Measurements from ENCODE around the gene OXGR1.

The OXGR1 gene

DNA sequence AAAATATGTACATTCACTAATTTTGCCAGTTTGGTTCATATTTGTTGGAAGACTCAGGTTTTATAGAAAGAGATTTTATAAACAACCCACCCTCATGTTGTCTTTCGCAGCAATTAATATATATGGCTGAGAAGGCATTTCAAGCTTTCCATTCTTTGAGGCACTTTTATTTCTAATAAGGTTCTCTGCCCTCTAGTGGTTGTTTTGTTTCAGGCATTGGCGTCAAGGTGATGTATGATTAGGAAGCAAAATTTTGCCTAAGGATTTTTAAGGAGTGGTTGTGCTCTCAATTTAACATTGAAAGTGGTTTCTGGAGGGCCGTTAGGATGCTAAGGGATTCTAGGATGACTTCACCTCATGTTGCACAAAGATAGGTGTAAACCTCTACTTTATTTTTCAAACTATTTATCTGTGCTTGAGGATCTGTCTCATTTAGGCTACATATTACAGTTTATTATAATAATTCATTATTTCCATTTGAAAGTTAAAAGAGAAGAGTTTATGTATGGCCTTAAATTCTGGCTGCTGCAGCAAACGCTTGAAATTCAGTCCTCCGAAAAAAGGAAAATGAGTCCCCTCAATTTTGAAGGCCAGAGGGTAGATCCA is 35.9 kb downstream of the OXGR1 start:
- peak; percentile 68 for DNase-seq

DNA sequence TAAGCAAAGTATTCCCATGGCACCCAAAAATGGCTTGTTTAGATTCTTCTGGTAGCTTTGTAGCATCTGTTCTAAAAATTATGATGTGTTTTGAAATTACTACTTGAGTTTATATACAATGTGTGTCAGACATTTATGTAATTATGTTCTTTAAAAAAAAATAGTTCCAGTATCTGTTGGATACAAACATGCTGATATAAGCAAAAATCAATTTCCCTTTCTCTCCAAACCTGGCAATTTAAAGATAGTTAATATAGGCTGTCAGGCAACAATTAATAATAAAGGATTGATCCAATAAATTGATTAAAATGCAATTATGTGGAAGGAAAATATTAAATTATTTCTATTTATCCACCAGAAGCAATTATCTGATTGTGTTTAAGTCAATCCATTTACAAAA is 41.7 kb downstream of the OXGR1 start:
- no peak for DNase-seq

DNA sequence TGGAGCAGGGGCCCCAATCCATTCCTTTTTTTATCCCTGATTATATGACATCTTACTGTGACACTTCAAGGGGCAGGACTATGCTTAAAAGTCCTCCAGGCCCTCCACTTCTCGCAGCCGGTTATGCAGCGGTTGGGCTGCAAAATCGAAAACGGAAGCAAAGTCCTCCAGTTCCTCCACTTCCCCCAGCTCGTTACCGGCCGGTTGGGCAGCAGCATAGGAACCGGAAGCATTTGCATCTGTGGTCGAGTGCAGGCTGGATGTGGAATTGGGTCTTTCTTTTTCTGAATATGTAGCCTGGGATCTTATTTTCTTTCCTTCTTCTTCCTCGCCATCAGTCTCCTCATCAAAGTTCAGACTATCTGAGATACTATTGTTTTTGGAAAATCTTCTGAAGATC is 46.1 kb downstream of the OXGR1 start:
- no peak for DNase-seq

DNA sequence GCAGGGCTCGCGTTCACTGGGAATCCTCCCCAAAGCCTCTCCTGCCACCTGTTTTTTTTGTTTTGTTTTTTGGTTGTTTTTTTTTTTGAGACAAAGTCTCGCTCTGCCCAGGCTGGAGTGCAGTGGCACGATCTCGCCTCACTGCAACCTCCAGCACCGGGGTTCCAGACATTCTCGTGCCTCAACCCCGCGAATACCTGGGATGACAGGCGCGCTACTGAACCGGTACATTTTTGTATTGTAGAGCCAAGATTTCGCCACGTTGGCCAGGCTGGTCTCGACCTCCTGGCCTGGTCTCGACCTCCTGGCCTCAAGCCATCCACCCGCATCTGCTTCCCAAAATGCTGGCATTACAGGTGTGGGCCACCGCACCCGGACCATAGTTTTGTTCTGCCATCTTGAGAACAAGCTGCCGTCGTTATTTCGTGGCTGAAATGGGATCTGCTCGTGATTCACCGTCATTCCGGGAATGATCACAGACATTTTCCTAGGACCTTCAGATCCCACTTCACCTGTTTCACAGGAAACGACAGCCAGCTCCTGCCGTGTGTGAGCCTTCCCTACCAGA is 46.8 kb downstream of the OXGR1 start:
- no peak for DNase-seq

DNA sequence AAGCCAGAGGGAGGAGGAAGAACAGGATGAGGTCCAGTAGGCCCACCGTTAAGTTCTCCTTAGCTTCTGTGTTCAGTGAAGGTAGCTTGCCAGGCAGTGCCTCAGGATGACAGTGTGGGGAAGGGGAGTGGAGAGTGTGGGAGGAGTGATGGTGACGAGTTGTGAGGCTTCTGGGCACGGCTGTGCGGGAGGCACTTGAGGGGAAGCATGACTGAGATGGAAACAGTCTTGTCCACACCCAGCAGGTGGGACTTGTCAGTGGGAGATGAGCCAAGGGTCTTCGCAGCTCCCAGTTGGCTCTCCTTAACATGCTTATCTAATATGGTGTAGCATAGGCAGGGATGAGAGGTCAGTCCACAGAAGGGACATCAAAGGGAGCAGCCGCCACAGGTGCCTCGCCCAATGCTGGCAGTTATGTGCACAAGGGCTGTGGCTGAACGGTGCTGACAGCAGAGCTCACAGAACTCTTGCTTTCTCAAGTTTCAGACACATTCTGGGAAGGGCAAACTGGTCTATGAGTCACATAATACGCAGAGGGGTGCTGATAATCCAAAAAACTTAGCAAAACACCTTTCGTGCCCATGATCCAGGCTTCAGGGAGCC is 47.5 kb downstream of the OXGR1 start:
- DNase-seq, result no peak

DNA sequence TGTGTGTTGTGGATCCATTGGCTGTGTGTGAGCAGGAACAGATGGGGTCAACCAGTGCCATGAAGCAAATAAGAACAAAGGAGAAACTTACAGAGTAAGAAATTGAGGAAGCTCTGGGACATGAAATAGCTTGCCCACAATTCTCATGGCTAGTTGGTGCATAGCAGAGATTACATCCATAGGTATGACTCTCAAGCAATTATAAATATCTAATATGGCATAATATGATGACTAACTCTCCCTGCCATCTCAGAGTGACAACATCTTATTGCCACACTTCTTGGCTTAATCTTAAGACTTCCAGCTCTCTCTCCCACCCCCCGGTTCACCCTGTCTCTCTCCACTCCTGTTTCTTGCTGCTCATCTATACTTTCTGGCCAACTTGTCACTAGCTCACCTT is 53.3 kb downstream of the OXGR1 start:
- DNase-seq, result no peak

DNA sequence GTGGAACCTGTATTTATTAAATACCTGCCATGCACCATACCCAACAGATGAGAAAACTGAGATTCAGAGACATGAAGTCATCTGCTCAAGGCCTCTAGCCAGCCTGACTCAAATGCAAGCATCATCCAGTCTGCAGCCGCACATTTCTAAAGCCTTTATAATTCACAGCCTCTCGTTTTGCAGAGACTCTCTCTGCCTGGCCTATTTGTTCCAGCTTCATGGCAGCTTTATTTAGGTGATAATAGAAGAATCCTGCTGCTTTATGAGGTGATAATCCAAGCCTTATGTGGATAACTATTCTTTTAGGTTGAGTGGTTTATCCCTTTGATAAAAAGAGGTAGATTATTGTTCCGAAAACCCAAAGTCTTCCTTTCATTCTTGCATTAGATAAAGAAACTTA is 58.4 kb downstream of the OXGR1 start:
- DNase-seq, result no peak
